NOMO-1 treated with dmso at 0.1 percent for 144 hours (cell line): ENCODE data around the gene LGI1.

Experiments used
- DNase-seq: peaks from one replicate; lab custom pipeline; 2025; ENCODE audit not compliant: unreplicated experiment; lab: John Stamatoyannopoulos, UW

Gene LGI1

GRCh38 chr10:93754761-93755160, 3.0 kb upstream of the LGI1 start:
- no peak for DNase-seq

- no peak for DNase-seq
These were observed 2.2 kb upstream of the LGI1 start for GRCh38 chr10:93755443-93756116.

GRCh38 chr10:93756118-93756517, 1.6 kb upstream of the LGI1 start:
- no peak for DNase-seq

GRCh38 chr10:93757136-93757535, 600 bp upstream of the LGI1 start:
- no peak for DNase-seq

- no peak for DNase-seq
These were observed 761 bp downstream of the LGI1 start for GRCh38 chr10:93758508-93758885.

- no peak for DNase-seq
These were observed 1.2 kb downstream of the LGI1 start for GRCh38 chr10:93758891-93759410.

GRCh38 chr10:93760490-93760889, 2.8 kb downstream of the LGI1 start:
- no peak for DNase-seq

- DNase-seq, result no peak
These were observed 5.2 kb downstream of the LGI1 start for GRCh38 chr10:93762979-93763391.

GRCh38 chr10:93766918-93767317, 9.2 kb downstream of the LGI1 start:
- no peak for DNase-seq

GRCh38 chr10:93767724-93768399, 10.1 kb downstream of the LGI1 start:
- no peak for DNase-seq

GRCh38 chr10:93768892-93769291, 11.2 kb downstream of the LGI1 start:
- DNase-seq, result no peak

- DNase-seq, result no peak
These were observed 13.6 kb downstream of the LGI1 start for GRCh38 chr10:93771354-93771753.

- no peak for DNase-seq
These were observed 15.4 kb downstream of the LGI1 start for GRCh38 chr10:93773120-93773519.

- no peak for DNase-seq
These were observed 16.0 kb downstream of the LGI1 start for GRCh38 chr10:93773705-93774104.

GRCh38 chr10:93775356-93775755, 17.6 kb downstream of the LGI1 start:
- DNase-seq, result no peak

GRCh38 chr10:93777092-93777491, 19.4 kb downstream of the LGI1 start:
- DNase-seq, result no peak

- no peak for DNase-seq
These were observed 26.3 kb downstream of the LGI1 start for GRCh38 chr10:93784059-93784458.

- no peak for DNase-seq
These were observed 30.9 kb downstream of the LGI1 start for GRCh38 chr10:93788413-93789208.

GRCh38 chr10:93790439-93790838, 32.7 kb downstream of the LGI1 start:
- DNase-seq, result no peak

GRCh38 chr10:93796167-93796566, 38.4 kb downstream of the LGI1 start:
- DNase-seq, result no peak

GRCh38 chr10:93797825-93798224, 40.1 kb downstream of the LGI1 start:
- DNase-seq, result no peak
